ENCODE results near the gene PUS1.

Gene PUS1

GRCh38 chr12:131990980-131991305, 61.9 kb downstream of the PUS1 start:
- Histone ChIP-seq H3K27ac (no peak overlapping the region), H3K27me3 (ENCODE audit: insufficient read depth, low read depth, severe bottlenecking) (no peaks in the 10 kb centered on the region), H3K4me3 (ENCODE audit: low read depth, low read length) (no peak overlapping the region), H3K36me3 (peaks cover 76% of the 10 kb centered on the region), H3K9me3 (ENCODE audit: severe bottlenecking) (no peaks in the 10 kb centered on the region)
- no peak for DNase-seq
- no peak for TF ChIP-seq CTCF (IDR thresholded peaks at IDR 0.05; ENCODE audit: low read depth, low read length)

GRCh38 chr12:131991816-131992430, 62.8 kb downstream of the PUS1 start:
- no peak for DNase-seq
- TF ChIP-seq CTCF (IDR thresholded peaks at IDR 0.05; ENCODE audit: low read depth, low read length) = no peak
- no peak overlapping the region for H3K27ac ChIP-seq
- no peaks in the 10 kb centered on the region for H3K27me3 ChIP-seq (ENCODE audit: insufficient read depth, low read depth, severe bottlenecking)
- H3K9me3 ChIP-seq (ENCODE audit: severe bottlenecking) = no peaks in the 10 kb centered on the region
- H3K36me3 ChIP-seq = peaks cover 71% of the 10 kb centered on the region
- no peak overlapping the region for H3K4me3 ChIP-seq (ENCODE audit: low read depth, low read length)

GRCh38 chr12:131994589-131994988, 65.5 kb downstream of the PUS1 start:
- Histone ChIP-seq H3K36me3 (peaks cover 55% of the 10 kb centered on the region), H3K4me3 (ENCODE audit: low read depth, low read length) (no peak overlapping the region), H3K9me3 (ENCODE audit: severe bottlenecking) (no peaks in the 10 kb centered on the region), H3K27me3 (ENCODE audit: insufficient read depth, low read depth, severe bottlenecking) (no peaks in the 10 kb centered on the region), H3K27ac (no peak overlapping the region)
- TF ChIP-seq CTCF (IDR thresholded peaks at IDR 0.05; ENCODE audit: low read depth, low read length) = no peak
- no peak for DNase-seq
